Measurements from ENCODE around the gene DERL3.

DNA sequence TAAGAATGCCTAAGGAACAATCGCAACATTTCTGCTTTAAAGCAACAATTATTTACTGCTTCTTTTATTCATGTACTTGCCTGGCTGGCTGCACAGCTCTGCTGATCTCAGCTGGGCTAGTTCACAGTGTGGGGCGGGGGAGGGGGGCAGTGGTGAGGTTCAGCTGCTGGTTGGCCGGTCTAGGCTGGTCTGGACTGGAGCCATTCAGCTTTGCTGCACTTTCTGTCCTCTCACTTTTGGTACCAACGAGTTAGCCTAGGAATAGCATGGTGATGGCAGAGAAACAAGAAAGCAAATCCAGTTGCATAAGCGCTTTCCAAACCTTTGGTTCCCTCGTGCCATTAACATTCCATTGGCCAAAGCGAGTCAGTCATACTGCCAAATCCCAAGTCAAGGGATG lies 39.4 kb upstream of the DERL3 start:
- TF ChIP-seq, protein P1, sequence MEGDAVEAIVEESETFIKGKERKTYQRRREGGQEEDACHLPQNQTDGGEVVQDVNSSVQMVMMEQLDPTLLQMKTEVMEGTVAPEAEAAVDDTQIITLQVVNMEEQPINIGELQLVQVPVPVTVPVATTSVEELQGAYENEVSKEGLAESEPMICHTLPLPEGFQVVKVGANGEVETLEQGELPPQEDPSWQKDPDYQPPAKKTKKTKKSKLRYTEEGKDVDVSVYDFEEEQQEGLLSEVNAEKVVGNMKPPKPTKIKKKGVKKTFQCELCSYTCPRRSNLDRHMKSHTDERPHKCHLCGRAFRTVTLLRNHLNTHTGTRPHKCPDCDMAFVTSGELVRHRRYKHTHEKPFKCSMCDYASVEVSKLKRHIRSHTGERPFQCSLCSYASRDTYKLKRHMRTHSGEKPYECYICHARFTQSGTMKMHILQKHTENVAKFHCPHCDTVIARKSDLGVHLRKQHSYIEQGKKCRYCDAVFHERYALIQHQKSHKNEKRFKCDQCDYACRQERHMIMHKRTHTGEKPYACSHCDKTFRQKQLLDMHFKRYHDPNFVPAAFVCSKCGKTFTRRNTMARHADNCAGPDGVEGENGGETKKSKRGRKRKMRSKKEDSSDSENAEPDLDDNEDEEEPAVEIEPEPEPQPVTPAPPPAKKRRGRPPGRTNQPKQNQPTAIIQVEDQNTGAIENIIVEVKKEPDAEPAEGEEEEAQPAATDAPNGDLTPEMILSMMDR (conservative IDR thresholded peaks at IDR 0.05; ENCODE audit: low read length), result no peak
- no peak for TF ChIP-seq EZH2phosphoT487 (IDR thresholded peaks at IDR 0.05; ENCODE audit: borderline replicate concordance)
